Activated gamma-delta T cell treated with Interleukin-2 at 50 U/mL for 16 hours (primary cell): Measurements from ENCODE around the gene SH2D2A.

Experiments used
- DNase-seq: peaks from one replicate; pipeline ENCODE4 v3.0.0-alpha.2; 2020

The SH2D2A gene

GRCh38 chr1:156847591-156848460 is 31.2 kb upstream of the SH2D2A start:
- DNase-seq = no peak

DNA sequence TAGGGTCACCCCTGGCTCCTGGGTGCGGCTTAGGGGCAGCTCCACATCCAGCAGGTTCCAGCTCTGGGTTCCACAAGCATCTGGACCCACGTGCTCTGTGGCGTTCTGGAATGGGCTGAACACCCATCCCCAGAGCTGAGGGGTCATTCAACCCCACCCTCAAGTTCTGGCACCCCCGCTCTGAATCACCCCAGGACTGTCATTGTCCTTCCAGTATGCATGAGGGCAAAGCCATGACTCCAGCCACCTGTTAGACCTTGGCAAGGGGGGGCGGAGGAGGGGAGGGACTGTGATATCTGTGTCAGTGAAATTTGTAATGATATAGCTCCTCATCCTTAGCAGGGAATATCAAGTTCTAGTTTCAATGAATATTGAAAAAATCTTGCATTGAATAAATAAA is 30.0 kb upstream of the SH2D2A start:
- DNase-seq = no peak

DNA sequence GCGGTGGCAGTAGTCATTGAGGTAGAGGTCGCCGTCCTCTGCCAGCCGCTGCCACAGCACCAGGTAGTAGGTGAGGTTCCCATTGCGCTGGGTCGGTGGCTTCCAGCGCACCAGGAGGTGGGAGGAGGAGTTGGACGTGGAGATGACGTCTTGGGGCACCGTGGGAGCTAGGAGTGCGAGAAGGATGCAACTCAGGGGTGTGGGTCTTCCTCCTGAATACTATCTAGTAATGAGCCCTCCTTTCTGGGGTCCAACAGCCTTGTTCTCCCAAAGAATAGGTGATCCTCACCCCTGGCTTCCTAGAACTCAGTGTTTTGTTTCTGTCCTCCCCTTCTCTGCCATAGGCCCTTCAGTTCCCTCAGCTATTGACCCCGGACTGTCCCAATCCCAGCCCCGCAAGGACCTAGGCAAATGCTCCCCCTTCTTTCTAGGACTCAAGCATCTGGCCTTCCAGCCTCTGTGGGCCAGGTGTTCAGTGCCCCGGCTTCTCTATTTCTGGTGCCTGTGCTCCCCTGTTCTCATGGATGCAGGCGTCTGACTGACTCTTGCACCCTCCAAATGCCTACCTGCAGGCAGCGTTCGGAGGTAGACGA is 29.4 kb upstream of the SH2D2A start:
- no peak for DNase-seq

GRCh38 chr1:156845055-156845952 is 28.7 kb upstream of the SH2D2A start:
- peak; percentile 30 for DNase-seq

GRCh38 chr1:156844638-156845037 is 28.0 kb upstream of the SH2D2A start:
- no peak for DNase-seq

DNA sequence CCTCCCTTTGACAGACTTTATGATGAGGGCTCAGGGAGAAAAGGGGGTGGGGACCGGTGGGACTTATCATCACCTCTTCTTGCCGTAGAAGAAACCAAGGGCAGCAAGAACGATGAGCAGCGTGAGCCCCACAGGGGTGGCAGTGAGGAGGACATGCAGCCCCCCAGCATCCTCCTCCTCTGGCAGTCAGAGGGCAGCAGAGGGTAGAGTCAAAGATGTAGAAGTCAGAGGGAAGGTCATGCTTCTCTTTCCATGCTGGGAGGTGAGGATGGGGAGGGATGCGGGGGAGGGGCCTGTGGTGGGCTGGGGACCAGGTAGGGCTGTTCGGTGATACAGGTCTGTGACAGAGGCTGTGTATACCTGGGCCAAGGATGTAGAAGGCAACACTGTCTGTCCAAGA is 27.5 kb upstream of the SH2D2A start:
- no peak for DNase-seq

DNA sequence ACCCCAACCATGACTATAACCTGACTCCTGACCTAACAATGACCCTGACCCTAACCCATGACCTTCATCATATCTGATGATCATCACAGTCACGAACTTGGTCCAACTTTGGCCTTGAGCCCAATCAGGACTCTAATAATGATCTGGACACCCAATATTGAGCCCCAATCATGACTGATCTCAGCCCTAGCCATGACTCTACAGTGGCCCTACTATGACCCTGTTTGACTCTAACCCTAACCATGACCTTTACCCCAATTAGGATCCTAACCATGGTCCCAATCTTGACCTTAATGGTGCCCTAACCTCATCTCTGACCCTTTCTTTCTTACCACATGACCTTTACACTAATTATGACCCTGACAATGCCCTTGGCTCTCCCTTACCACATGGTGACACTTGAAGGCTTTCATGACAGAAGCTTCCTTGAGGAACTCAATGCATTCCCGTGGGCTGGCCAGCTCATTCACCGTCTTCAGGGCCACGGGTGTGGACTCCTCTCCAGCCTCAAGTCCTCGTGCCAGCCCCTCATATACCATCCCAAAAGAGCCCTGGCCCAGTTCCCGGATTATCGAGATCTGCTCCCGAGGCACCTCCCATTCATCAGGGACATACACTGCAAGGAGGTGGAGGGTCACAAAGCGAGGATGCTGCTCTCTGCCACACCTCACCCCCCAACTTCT is 26.1 kb upstream of the SH2D2A start:
- DNase-seq = no peak

- no peak for DNase-seq
These were observed 24.7 kb upstream of the SH2D2A start for GRCh38 chr1:156841295-156841855.

- DNase-seq = no peak
These were observed 24.2 kb upstream of the SH2D2A start for GRCh38 chr1:156840898-156841279.

DNA sequence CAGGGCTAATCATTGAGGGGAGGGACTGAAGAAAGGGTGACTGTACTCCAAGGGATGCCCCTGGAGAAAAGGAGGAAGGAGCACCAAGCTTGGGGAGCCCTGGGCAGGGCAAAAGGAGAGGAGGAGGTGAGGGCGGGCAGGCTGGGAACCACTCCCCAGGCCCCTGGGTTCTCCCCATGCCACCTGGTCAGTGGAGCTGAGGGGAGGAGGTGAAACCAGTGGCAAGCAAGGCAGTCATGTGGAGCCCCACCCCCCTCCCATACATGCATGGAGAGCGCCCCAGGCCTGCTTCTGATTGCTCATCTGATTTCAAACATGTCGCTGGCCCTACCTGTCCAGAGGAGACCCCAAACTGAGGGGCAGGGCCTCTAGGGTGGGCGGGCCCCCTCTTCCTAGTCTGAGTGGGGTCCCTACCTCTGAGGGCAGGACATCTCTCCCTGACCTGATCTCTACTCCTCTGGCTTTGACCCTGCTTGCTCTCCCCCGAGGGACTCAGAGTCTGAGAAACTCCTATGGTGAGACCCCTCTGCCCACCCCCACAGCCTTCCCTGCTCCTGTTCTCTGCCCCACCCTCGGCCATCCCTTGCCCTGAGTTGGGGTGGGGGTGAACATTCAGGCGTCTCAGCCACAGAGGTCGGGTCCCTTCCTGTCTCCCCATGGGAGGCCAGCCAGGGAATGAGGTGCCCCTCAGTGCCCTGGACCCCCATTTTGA is 23.7 kb upstream of the SH2D2A start:
- no peak for DNase-seq

DNA sequence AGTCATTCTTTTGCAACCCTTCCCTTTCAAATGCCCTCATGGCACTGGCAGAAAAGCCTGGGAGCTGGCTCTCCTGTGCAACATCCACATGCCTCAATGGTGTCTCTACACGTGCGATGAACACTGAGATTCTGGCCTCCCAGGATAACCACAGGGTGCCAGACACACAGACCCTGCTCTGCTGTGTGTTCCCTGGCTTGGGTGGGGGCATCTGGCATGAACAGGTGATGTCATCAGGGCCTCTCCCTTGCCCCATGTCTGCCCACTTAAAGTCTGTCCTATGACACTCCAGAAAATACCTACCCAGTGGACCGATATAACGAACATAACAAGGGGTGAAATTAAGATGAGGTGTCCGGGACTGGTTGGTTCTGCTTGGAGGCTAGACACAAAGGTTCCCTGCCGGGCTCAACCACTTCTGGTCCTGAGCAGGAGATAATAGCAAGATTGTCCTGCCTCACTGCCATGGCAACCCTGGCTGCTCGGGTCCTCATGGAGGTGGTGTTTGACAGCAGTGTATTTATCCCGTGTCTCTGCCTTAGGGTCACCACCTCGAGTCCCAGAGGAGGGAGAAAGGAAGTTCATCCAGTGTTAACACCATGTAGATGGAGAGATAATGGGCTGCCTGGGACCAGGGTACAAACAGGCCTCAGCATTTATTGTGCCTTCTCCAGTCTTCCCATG is 22.9 kb upstream of the SH2D2A start:
- DNase-seq = no peak

DNA sequence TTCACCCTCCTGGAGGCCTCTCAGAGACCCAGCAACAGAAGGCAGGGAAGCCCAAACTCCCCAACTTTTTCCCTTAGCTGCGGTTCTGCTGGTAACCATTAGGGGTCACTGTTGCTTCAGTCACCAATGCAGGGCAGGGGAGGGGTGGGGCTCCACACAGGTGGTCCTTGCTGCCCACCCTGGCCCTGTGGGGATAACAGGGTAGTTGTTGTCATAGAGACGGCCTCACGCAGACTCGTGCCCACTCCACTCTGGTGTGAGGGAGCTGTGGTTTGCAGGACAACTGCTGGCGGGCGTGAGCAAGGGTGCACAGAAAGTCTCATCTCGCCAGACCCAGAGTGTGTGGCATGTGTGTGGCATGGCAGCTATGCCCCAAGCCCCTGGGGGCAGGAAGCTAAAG is 22.3 kb upstream of the SH2D2A start:
- peak; percentile 39 for DNase-seq

DNA sequence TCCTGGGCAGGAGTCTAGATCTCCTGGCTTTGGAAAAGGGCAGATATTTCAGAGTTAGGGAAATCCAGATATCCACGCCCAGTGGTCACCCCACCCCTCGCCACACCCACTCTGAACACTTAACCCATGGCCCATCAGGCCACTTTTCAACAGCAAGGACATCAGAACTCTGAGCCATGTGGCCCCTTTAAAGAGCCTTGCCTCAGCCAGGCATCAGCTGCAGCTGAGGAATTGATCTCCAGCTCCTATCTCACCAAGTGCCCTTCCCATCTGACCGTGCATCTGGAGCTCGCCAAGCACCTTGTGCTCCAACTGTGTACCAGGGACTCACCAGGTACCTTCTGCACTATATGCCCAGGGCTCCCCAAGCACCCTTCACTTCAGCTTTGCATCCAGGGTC is 20.2 kb upstream of the SH2D2A start:
- no peak for DNase-seq

GRCh38 chr1:156836041-156836654 is 19.5 kb upstream of the SH2D2A start:
- no peak for DNase-seq

DNA sequence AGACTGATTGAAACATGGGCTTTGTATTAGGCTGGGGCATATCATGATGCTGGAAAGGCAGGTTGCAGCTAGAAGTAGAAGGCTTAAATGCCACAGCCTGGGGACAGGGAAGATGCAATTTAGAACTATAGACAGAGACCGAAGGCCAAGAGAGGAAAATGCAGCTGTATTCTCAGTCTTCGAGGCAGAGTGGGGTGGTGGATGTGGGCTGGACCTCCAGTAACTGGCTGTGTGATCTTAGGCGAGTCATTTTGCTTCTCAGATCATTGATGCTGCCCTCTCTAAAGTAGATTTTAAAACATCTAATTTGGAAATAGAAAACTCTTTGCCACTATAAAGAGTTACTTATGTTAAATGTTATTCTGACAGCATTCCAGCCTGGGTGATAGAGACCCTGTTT is 17.7 kb upstream of the SH2D2A start:
- DNase-seq = no peak

DNA sequence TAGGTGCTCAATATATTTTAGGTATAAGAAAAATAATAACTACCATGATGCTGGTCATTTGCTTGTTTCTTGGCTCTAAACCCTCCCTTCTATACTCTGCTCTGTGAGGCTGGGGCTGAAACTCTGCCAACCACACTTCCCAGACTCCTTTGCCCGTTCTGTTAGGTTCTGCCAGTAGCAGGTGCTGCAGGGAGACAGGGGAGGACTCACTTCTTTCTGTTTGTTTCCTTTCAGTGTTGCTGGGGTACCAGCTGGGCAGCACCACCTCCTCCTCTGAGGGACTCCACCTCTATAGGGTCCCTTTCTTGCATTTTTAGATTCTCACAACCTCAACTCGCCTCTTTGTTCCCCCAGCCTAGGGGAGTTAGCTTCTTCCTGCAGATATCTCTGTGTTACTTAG is 17.0 kb upstream of the SH2D2A start:
- DNase-seq = no peak

- DNase-seq = no peak
These were observed 15.8 kb upstream of the SH2D2A start for GRCh38 chr1:156832434-156832833.

DNA sequence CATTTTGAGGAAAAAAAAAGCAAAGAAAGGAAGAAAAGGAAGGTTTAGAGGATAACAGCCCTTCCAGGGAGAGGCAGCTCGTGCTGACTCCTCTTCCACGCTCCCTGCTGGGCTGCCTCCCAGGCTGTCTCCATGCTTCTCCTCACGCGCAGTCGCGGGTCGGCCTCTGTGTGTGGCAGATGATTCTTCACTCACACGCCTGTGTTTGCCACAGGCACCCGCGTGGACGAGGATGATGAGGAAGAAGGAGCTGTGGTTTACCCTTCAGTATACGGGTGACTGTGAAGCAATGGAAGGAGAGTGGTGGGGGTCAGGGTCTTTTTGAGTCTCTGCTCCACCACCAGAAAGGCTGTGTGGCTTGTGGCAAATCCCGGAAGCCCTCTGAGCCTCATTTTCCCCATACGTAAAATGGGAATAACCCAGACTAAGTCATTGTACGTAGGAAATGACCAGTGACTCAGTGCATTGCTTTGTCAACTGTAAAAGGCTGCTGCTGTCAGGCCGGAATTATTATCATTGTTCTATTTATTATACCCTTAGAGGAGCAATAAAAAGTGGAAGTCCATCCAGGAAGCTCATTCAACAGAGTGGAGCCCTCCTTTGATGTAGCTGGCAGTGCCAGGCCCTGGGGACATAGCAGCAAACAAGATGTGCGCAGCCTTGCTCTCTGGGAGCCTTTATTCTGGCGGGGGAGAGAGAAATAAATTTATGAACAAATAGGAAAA is 11.9 kb upstream of the SH2D2A start:
- no peak for DNase-seq

GRCh38 chr1:156826630-156827029 is 10.0 kb upstream of the SH2D2A start:
- no peak for DNase-seq

GRCh38 chr1:156823210-156823790 is 6.7 kb upstream of the SH2D2A start:
- no peak for DNase-seq
